ENCODE measurements around the gene HCN2. TPM values are rescaled to one million over a fixed set of nuclear protein-coding genes. Genes with fewer than 3 reads are reported as not detected.

Gene HCN2
- total and polyA plus RNA-seq, 9 of the 15 experiments (the other 6 are each of a cell fraction or from before 2014, with no cell fraction given), result 0.29 to 4.2 (median 0.82) TPM; not detected in 2

DNA sequence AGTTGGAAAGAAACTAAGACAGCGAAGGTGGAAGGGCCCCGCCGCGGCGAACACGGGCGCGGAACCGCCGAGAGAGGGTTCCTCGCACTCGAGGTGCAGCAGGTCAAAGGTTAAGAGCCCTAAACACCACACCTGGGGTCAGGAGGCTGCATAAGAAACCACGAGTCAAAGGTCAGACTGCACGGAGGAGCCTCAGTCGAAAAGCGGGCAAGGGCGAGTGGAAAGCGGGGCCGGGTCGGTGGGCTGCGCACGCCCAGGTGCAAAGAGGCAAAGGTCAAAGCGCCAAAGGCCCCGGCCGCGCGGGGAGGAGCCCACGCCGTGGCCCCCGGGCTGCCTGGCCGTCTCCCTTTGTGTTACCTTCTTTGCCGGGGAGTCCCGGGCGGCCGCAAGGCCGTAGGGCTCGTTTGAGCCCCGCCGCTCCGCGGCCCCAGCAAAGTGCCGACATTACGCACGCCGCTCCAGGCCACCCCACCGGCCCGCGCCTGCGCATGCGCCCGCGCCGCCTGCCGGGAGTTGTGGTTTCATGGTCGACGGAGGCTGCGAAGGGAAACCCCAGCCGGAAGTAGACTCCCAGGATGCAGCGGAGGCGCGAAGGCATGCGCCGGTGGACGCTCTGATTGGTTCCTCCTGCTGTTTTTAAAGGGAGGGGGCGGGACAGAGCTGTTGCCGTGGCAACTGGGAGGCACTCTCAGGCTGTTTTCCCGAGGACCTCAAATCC lies 43.5 kb downstream of the HCN2 start, which contains the start of gene POLRMT (continued):
- TF ChIP-seq CCNT2 (IDR thresholded peaks at IDR 0.05; ENCODE audit: borderline replicate concordance, extremely low read depth, insufficient read length, low read depth, low read length) (peak; percentile 78), ZNF316 (IDR thresholded peaks at IDR 0.05) (no peak), ZNF146 (CRISPR knock-in tag; IDR thresholded peaks at IDR 0.05; ENCODE audit: unreplicated experiment) (no peak), ZNF263 (CRISPR knock-in tag; IDR thresholded peaks at IDR 0.05; ENCODE audit: borderline replicate concordance) (no peak), BRD9 (IDR thresholded peaks at IDR 0.05; ENCODE audit: low read depth, partially characterized antibody) (no peak), ZNF445 (CRISPR knock-in tag; IDR thresholded peaks at IDR 0.05; ENCODE audit: low read depth) (no peak), TCF7L2 (IDR thresholded peaks at IDR 0.05; ENCODE audit: low read depth, low read length) (0 out of 2 replicates have a peak, but pooled peaks have one; percentile 11), ZKSCAN1 (IDR thresholded peaks at IDR 0.05; ENCODE audit: low read depth, low read length) (0 out of 2 replicates have a peak, but pooled peaks have one; percentile 20), CAMTA2 (CRISPR knock-in tag; conservative IDR thresholded peaks at IDR 0.05) (no peak), ZNF695 (CRISPR knock-in tag; IDR thresholded peaks at IDR 0.05) (no peak), HMGN3 (IDR thresholded peaks at IDR 0.05; ENCODE audit: borderline replicate concordance, extremely low read depth, insufficient read length, low read depth, low read length) (peak; percentile 68), JUND (IDR thresholded peaks at IDR 0.05; ENCODE audit: borderline replicate concordance, low read depth, low read length) (no peak), JUND (tag; IDR thresholded peaks at IDR 0.05; ENCODE audit: borderline replicate concordance, low read depth, low read length) (no peak; the same call in 2 of the 3 replicates), RBFOX2 (IDR thresholded peaks at IDR 0.05; ENCODE audit: low read depth, low read length) (peak; percentile 86), SMAD2 (IDR thresholded peaks at IDR 0.05; ENCODE audit: low read depth, low read length) (no peak), ESRRA (IDR thresholded peaks at IDR 0.05; ENCODE audit: borderline replicate concordance, low read depth) (peak; percentile 59; the same call in 1 of the 2 replicates), BMI1 (IDR thresholded peaks at IDR 0.05; ENCODE audit: low read length) (peak; percentile 93), FIP1L1 (IDR thresholded peaks at IDR 0.05; ENCODE audit: low read depth, low read length, poor library complexity, severe bottlenecking) (peak; percentile 63)
- TF ChIP-seq, protein P1, sequence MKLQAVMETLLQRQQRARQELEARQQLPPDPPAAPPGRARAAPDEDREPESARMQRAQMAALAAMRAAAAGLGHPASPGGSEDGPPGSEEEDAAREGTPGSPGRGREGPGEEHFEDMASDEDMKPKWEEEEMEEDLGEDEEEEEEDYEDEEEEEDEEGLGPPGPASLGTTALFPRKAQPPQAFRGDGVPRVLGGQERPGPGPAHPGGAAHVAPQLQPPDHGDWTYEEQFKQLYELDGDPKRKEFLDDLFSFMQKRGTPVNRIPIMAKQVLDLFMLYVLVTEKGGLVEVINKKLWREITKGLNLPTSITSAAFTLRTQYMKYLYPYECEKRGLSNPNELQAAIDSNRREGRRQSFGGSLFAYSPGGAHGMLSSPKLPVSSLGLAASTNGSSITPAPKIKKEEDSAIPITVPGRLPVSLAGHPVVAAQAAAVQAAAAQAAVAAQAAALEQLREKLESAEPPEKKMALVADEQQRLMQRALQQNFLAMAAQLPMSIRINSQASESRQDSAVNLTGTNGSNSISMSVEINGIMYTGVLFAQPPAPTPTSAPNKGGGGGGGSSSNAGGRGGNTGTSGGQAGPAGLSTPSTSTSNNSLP (IDR thresholded peaks at IDR 0.05; ENCODE audit: borderline replicate concordance, low read depth, low read length), result no peak
- TF ChIP-seq, protein P2, sequence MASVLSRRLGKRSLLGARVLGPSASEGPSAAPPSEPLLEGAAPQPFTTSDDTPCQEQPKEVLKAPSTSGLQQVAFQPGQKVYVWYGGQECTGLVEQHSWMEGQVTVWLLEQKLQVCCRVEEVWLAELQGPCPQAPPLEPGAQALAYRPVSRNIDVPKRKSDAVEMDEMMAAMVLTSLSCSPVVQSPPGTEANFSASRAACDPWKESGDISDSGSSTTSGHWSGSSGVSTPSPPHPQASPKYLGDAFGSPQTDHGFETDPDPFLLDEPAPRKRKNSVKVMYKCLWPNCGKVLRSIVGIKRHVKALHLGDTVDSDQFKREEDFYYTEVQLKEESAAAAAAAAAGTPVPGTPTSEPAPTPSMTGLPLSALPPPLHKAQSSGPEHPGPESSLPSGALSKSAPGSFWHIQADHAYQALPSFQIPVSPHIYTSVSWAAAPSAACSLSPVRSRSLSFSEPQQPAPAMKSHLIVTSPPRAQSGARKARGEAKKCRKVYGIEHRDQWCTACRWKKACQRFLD (CRISPR knock-in tag; IDR thresholded peaks at IDR 0.05), result peak; percentile 28; the same call in 1 of the 2 replicates
- TF ChIP-seq, protein P3, sequence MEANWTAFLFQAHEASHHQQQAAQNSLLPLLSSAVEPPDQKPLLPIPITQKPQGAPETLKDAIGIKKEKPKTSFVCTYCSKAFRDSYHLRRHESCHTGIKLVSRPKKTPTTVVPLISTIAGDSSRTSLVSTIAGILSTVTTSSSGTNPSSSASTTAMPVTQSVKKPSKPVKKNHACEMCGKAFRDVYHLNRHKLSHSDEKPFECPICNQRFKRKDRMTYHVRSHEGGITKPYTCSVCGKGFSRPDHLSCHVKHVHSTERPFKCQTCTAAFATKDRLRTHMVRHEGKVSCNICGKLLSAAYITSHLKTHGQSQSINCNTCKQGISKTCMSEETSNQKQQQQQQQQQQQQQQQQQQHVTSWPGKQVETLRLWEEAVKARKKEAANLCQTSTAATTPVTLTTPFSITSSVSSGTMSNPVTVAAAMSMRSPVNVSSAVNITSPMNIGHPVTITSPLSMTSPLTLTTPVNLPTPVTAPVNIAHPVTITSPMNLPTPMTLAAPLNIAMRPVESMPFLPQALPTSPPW (CRISPR knock-in tag; IDR thresholded peaks at IDR 0.05), result peak; percentile 38; the same call in 1 of the 2 replicates
- TF ChIP-seq, protein P4, sequence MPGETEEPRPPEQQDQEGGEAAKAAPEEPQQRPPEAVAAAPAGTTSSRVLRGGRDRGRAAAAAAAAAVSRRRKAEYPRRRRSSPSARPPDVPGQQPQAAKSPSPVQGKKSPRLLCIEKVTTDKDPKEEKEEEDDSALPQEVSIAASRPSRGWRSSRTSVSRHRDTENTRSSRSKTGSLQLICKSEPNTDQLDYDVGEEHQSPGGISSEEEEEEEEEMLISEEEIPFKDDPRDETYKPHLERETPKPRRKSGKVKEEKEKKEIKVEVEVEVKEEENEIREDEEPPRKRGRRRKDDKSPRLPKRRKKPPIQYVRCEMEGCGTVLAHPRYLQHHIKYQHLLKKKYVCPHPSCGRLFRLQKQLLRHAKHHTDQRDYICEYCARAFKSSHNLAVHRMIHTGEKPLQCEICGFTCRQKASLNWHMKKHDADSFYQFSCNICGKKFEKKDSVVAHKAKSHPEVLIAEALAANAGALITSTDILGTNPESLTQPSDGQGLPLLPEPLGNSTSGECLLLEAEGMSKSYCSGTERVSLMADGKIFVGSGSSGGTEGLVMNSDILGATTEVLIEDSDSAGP (CRISPR knock-in tag; IDR thresholded peaks at IDR 0.05), result 0 out of 2 replicates have a peak, but pooled peaks have one; percentile 39
